NT2/D1 (cell line): ENCODE data around the gene MTURN.

ENCODE experiments used
- SUZ12 ChIP-seq: IDR thresholded peaks from 2 replicates; pipeline ENCODE4 v1.6.1; 2011; ENCODE audit not compliant: insufficient read length, insufficient read depth; ENCODE audit errors: extremely low read depth
- YY1 ChIP-seq: IDR thresholded peaks from 2 replicates; pipeline ENCODE4 v1.6.1; 2011; ENCODE audit not compliant: insufficient read length, insufficient read depth
- ZNF274 ChIP-seq: IDR thresholded peaks from 2 replicates; pipeline ENCODE4 v1.6.1; 2011; ENCODE audit warnings: mild to moderate bottlenecking, low read depth, low read length

GRCh38 chr7:30176463-30177109, 41.8 kb downstream of the MTURN start:
- TF ChIP-seq YY1 (no peak), ZNF274 (no peak), SUZ12 (no peak)
